HG03196 (cell line): Measurements from ENCODE around the gene MEF2B.
"Not testable (repeated sequence)": the region's sequence is repeated elsewhere in the genome, so short reads cannot be mapped to it uniquely, and the experiment has no call there.

Experiments used
- ATAC-seq: cut with Tn5 transposase; IDR thresholded peaks from one replicate; pipeline ENCODE4 v1.9.1; 2021; ENCODE audit not compliant: unreplicated experiment

MEF2B gene

DNA sequence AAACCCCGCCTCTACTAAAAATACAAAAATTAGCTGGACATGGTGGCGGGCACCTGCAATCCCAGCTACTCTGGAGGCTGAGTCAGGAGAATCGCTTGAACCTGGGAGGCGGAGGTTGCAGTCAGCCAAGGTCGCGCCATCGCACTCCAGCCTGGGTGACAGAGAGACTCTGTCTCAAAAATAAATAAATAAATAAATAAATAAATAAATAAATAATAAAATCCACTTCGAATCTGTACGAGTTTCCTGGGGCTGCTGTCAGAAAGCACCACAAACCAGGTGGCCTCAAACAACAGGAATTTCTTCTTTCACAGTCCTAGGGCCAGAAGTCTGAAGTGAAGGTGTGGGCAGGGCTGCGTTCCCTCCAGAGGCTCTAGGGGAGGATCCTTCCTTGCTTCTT lies 67.5 kb downstream of the MEF2B start:
- not testable (repeated sequence) for ATAC-seq

DNA sequence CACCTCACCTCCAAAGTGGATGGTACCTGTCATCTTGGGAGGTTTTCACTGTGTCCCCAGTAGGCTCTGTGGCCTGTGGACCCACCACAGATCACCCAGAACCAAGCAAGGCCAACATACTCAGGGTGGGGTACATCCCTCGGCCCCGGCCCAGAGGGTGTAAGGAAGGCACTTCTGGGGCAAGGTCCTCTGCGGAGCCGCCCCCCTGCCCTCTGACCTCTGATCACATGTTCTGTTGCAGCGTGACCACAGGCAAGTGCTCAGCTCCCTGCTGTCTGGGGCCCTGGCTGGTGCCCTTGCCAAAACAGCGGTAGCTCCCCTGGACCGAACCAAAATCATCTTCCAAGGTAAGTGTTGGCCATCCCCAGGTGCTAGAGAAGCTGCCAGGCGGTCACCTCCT lies 68.5 kb downstream of the MEF2B start:
- no peak for ATAC-seq

DNA sequence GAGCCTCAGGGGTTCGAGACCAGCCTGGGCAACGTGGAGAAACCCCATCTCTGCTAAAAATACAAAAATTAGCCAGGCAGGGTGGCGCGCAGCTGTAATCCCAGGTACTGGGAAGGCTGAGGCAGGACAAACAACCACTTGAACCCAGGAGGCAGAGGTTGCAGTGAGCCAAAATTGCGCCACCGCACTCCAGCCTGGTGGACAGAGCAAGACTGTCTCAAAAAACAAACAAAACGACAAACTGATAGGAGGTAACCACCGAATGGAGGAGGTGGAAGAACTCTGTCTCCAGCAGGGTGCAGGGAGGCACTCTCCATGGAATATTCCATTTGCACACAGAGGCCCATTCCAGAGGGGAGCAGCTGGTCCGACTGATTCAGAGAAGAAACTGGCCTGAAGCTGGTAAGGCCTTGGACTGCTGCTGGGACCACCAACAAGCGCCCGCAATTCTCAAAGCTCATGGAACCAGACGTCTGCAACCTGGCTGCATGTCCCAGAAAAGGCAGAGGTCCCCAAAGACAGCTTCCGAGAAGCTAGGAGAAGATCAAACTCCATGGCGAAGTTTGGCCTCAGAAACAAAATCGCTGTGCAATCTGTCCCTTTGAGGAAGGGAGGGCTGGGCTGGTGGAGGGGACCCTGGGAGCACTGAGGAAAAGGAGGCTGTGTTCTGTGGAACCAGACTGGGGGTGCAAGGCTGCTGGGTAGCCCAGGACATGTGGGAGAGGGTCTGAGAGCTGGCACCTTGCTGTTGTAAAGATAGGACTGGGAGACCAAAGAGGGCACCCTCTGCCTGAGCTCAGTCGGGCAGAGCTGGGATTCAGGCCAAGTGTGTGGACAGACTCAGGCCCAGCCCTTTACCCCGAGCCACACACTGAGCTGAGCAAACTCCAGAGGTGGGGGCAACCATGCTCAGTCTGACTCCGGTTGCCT lies 71.1 kb downstream of the MEF2B start:
- no peak for ATAC-seq

DNA sequence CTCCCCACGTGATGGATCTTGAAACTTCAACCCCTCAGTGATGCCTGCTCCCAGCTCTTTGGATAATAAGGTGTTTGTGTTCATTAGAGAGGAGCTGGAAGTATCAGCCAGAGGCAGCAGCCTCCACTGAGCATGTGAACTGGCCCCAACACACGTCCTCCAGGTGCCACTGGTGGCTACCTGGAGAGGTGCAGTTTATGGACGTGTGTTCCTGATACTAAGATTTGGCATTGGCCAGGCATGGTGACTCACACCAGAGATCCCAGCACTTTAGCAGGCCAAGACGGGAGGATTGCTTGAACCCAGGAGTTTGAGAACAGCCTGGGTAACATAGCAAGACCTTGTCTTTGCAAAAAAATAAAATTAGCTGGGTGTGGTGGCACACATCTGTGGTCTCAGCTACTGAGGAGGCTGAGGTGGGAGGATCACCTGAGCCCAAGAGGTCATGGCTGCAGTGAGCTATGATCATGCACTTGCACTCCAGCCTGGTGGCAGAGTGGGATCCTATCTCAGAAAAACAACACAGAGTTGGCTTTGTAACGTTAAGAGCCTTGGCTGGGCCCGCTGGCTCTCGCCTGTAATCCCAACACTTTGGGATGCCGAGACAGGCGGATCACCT lies 71.9 kb downstream of the MEF2B start:
- no peak for ATAC-seq

DNA sequence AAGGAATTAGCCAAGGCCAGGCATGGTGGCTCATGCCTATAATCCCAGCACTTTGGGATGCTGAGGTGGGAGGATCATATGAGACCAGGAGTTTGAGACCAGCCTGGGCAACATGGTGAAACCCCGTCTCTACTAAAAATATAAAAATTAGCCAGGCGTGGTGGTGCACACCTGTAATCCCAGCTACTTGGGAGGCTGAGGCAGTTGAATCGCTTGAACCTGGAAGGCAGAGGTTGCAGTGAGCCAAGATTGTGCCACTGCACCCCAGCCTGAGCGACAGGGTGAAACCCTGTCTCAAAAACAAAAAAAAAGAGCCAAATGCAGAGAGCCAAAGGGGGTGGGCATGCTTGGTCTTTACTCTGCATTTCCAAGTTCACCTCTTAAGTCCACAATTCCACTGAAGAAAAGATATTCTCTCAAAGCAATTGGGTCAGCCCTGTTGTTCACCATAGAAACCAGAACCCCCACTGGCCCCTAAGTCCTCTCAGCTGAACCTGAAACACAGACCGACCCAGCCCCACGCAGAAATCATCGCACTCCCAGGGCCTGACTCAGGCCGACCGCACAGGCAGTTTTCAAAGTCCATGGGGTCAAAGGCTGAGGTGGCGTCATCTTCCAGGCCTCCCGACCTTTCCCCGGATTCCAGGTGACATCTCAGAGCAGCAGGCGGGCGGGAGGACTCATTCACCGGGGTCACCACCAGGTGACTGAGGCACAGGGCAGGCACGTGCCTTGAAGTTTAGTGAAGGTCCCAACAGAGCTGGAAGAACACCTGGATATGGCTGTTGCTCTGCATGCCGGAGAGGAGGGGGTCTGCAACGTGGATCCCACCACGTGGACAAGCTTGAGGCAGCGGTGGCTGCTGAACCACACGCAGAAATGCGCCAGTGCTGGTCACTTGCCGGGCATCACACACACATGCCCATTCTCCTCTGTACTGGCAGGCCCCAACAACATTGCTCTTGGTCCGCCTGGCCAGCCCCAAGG lies 73.1 kb downstream of the MEF2B start:
- no peak for ATAC-seq

DNA sequence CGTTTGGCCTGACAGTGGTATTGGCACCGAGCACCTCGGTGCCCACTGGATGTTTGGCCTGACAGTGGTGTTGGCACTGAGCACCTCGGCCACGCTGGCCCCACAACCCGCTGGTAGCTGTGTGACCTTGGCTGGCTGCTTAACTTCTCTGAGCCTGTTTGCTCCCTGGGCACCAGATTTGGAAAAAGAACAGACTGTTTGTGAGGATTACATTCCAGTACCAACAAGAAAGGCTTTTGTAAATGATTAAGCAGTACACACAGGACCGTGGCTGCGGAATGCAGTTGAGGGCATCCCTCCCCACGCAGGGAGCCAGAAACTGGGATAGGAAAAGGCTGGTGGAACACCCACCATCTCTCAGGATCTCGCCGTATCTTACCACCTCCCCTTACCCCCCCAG lies 74.4 kb downstream of the MEF2B start:
- no peak for ATAC-seq
